Liver (tissue), 3 donors: ENCODE results near the gene TK1.

ENCODE experiments used
- FOXA1 ChIP-seq: IDR thresholded peaks from 2 replicates; pipeline ENCODE4 v1.6.1; 2016; ENCODE audit warnings: antibody characterized with exemption
- JUND ChIP-seq, 2 donors: IDR thresholded peaks; 2 replicates each; pipeline ENCODE4 v1.6.1; 2016; ENCODE audit warnings: antibody characterized with exemption in 2 of 2
- RAD21 ChIP-seq, 2 donors: IDR thresholded peaks; 2 replicates each; pipeline ENCODE4 v1.6.1; 2016; ENCODE audit warnings: antibody characterized with exemption in 2 of 2, mild to moderate bottlenecking in 2 of 2
- REST ChIP-seq: IDR thresholded peaks from 2 replicates; pipeline ENCODE4 v1.6.1; 2016; ENCODE audit warnings: antibody characterized with exemption, mild to moderate bottlenecking
- SP1 ChIP-seq: IDR thresholded peaks from 2 replicates; pipeline ENCODE4 v1.6.1; 2018; ENCODE audit warnings: antibody characterized with exemption, mild to moderate bottlenecking
- TAF1 ChIP-seq: conservative IDR thresholded peaks from 2 replicates; pipeline ENCODE4 v1.6.1; 2016; ENCODE audit warnings: antibody characterized with exemption, mild to moderate bottlenecking
- YY1 ChIP-seq: IDR thresholded peaks from 2 replicates; pipeline ENCODE4 v1.6.1; 2016; ENCODE audit warnings: antibody characterized with exemption, mild to moderate bottlenecking
- TF ChIP-seq, protein P1 (sequence below): fragments of 150-350 bp; IDR thresholded peaks from 2 replicates; pipeline ENCODE4 v1.5.1; 2017; ENCODE audit warnings: improper control_type of control experiment, low read depth, low read length; ENCODE audit not compliant: missing input control
- TF ChIP-seq, protein P2 (sequence below): IDR thresholded peaks from 2 replicates; pipeline ENCODE4 v1.6.1; 2016; ENCODE audit warnings: antibody characterized with exemption
- TF ChIP-seq, protein P3 (sequence below): IDR thresholded peaks from 2 replicates; pipeline ENCODE4 v1.6.1; 2016; ENCODE audit warnings: antibody characterized with exemption
- donor health status: healthy.
- donor health status: healthy.

DNA sequence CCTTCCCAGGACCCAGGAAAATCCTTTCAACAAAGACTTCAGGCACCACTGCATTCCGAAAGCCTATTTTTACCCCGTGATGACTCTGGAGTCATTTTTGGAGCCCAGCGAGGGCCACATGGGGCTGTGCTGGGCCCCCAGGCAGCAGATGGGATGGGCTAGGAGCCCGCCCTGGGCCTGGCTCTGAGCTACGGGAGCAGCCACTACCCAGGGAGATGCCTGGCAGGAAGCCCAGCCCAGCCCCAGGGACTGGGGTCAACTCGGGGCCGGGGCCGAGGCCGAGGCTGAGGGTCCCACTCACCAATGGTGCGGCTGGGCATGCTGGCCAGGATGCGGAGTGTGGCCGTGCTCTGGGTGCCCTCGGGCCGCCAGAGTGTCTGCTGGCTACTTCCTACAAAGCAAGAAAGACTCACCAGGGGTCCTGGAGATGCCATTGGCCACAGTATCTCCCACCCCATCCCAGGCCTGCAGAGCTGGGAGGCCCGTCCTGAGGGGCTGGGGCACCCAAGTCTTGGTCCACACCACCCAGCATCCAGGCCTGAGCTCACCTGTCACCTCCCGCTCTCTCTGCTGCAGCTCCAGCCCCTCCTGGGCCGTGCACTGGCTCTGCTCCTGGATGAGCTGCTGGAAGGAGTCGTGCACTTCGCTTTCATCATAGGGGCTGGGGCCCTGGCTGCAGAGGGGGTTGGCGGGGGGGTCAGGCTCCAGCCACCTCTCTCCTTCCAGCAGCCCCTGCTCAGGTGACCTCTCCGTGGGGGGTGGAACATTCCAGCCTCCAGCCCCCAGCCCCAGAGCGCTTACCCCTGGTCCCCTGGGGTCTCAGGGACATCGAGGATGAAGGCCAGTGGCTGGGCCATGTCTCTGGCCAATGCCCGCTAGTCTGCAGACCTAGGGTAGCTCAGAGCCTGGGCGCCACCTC lies 60.6 kb downstream of the TK1 start:
- TF ChIP-seq, protein P1, sequence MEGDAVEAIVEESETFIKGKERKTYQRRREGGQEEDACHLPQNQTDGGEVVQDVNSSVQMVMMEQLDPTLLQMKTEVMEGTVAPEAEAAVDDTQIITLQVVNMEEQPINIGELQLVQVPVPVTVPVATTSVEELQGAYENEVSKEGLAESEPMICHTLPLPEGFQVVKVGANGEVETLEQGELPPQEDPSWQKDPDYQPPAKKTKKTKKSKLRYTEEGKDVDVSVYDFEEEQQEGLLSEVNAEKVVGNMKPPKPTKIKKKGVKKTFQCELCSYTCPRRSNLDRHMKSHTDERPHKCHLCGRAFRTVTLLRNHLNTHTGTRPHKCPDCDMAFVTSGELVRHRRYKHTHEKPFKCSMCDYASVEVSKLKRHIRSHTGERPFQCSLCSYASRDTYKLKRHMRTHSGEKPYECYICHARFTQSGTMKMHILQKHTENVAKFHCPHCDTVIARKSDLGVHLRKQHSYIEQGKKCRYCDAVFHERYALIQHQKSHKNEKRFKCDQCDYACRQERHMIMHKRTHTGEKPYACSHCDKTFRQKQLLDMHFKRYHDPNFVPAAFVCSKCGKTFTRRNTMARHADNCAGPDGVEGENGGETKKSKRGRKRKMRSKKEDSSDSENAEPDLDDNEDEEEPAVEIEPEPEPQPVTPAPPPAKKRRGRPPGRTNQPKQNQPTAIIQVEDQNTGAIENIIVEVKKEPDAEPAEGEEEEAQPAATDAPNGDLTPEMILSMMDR, result no peak
- TF ChIP-seq TAF1 (no peak), RAD21 (IDR thresholded peaks at IDR 0.05) (no peak), FOXA1 (no peak), REST (no peak), YY1 (no peak), SP1 (no peak), JUND (IDR thresholded peaks at IDR 0.05) (no peak)
- TF ChIP-seq, protein P2, sequence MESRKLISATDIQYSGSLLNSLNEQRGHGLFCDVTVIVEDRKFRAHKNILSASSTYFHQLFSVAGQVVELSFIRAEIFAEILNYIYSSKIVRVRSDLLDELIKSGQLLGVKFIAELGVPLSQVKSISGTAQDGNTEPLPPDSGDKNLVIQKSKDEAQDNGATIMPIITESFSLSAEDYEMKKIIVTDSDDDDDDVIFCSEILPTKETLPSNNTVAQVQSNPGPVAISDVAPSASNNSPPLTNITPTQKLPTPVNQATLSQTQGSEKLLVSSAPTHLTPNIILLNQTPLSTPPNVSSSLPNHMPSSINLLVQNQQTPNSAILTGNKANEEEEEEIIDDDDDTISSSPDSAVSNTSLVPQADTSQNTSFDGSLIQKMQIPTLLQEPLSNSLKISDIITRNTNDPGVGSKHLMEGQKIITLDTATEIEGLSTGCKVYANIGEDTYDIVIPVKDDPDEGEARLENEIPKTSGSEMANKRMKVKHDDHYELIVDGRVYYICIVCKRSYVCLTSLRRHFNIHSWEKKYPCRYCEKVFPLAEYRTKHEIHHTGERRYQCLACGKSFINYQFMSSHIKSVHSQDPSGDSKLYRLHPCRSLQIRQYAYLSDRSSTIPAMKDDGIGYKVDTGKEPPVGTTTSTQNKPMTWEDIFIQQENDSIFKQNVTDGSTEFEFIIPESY, result no peak
- TF ChIP-seq, protein P3, sequence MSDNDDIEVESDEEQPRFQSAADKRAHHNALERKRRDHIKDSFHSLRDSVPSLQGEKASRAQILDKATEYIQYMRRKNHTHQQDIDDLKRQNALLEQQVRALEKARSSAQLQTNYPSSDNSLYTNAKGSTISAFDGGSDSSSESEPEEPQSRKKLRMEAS, result no peak
